ENCODE results near the gene PNPLA2.

PNPLA2 gene

GRCh38 chr11:816433-816779, 2.3 kb upstream of the PNPLA2 start:
- no peak for DNase-seq (ENCODE audit: low read depth)

GRCh38 chr11:819129-819931, 616 bp downstream of the PNPLA2 start:
- DNase-seq (ENCODE audit: low read depth), result peak; percentile 65

GRCh38 chr11:819943-820649, 1.4 kb downstream of the PNPLA2 start:
- DNase-seq (ENCODE audit: low read depth), result no peak

- DNase-seq (ENCODE audit: low read depth), result no peak
Observed at GRCh38 chr11:820655-821511, 2.2 kb downstream of the PNPLA2 start.

- no peak for DNase-seq (ENCODE audit: low read depth)
Observed at GRCh38 chr11:821512-822371, 3.0 kb downstream of the PNPLA2 start.

- no peak for DNase-seq (ENCODE audit: low read depth)
Observed at GRCh38 chr11:823441-824291, 5.0 kb downstream of the PNPLA2 start.

GRCh38 chr11:824292-824880, 5.7 kb downstream of the PNPLA2 start:
- no peak for DNase-seq (ENCODE audit: low read depth)

GRCh38 chr11:824942-825341, 6.2 kb downstream of the PNPLA2 start:
- no peak for DNase-seq (ENCODE audit: low read depth)

- no peak for DNase-seq (ENCODE audit: low read depth)
Observed at GRCh38 chr11:825366-826226, 6.9 kb downstream of the PNPLA2 start.

GRCh38 chr11:826227-826621, 7.5 kb downstream of the PNPLA2 start:
- DNase-seq (ENCODE audit: low read depth), result no peak

GRCh38 chr11:826836-827145, 8.1 kb downstream of the PNPLA2 start:
- no peak for DNase-seq (ENCODE audit: low read depth)

GRCh38 chr11:827146-827896, 8.6 kb downstream of the PNPLA2 start:
- DNase-seq (ENCODE audit: low read depth), result no peak

- DNase-seq (ENCODE audit: low read depth), result no peak
Observed at GRCh38 chr11:827897-828192, 9.1 kb downstream of the PNPLA2 start, which contains the start of gene CRACR2B. TSS of gene CRACR2B (plus strand) at chr11:827919. CDS start at chr11:828608, 689 bp downstream.

- no peak for DNase-seq (ENCODE audit: low read depth)
Observed at GRCh38 chr11:828506-829175, 9.9 kb downstream of the PNPLA2 start.

- DNase-seq (ENCODE audit: low read depth), result no peak
Observed at GRCh38 chr11:829176-829846, 10.6 kb downstream of the PNPLA2 start.

- DNase-seq (ENCODE audit: low read depth), result no peak
Observed at GRCh38 chr11:829847-830294, 11.2 kb downstream of the PNPLA2 start.

- no peak for DNase-seq (ENCODE audit: low read depth)
Observed at GRCh38 chr11:830295-831117, 11.8 kb downstream of the PNPLA2 start.

All from stromal cell of bone marrow (primary cell).